WTC11 (cell line): ENCODE data around the gene NPHP3.

Source experiments
- CREB1 ChIP-seq: sonication (generic); formaldehyde crosslinking; IDR thresholded peaks from 2 replicates; pipeline ENCODE4 v1.8.0; 2023; ENCODE audit warnings: mild to moderate bottlenecking, missing genetic modification reagents
- ELF4 ChIP-seq: sonication (generic); formaldehyde crosslinking; IDR thresholded peaks from 2 replicates; pipeline ENCODE4 v1.8.1; 2022; ENCODE audit warnings: low read depth, mild to moderate bottlenecking, moderate library complexity, missing genetic modification reagents
- ETV6 ChIP-seq: sonication (generic); formaldehyde crosslinking; IDR thresholded peaks from 2 replicates; pipeline ENCODE4 v1.8.1; 2022; ENCODE audit warnings: mild to moderate bottlenecking, missing genetic modification reagents
- ZBTB21 ChIP-seq: sonication (generic); formaldehyde crosslinking; IDR thresholded peaks from 2 replicates; pipeline ENCODE4 v1.8.1; 2023; ENCODE audit warnings: mild to moderate bottlenecking, missing genetic modification reagents, borderline replicate concordance
- TF ChIP-seq, protein P1 (sequence below): fragments of 200-600 bp; IDR thresholded peaks from 2 replicates; pipeline ENCODE4 v1.8.0; 2022; ENCODE audit warnings: antibody characterized with exemption

DNA sequence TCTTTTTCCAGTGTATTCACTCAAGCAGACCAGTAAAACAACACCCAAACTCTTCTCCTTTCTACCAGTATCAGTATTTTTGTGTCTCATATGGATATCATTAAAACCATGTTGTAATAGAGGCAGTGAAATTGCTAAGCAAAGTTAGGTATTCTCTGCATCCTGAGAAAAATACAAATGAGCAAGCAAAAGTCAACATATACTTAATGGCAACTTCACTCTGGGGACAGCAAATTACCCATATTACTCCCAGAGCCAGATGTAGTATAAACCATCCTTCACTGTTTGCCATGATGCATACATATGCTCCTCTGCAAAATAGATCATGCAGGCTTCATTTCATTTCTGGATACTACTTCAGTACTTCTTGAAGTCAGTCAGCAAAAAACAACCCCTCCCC is 40.0 kb downstream of the NPHP3 start:
- TF ChIP-seq, protein P1, sequence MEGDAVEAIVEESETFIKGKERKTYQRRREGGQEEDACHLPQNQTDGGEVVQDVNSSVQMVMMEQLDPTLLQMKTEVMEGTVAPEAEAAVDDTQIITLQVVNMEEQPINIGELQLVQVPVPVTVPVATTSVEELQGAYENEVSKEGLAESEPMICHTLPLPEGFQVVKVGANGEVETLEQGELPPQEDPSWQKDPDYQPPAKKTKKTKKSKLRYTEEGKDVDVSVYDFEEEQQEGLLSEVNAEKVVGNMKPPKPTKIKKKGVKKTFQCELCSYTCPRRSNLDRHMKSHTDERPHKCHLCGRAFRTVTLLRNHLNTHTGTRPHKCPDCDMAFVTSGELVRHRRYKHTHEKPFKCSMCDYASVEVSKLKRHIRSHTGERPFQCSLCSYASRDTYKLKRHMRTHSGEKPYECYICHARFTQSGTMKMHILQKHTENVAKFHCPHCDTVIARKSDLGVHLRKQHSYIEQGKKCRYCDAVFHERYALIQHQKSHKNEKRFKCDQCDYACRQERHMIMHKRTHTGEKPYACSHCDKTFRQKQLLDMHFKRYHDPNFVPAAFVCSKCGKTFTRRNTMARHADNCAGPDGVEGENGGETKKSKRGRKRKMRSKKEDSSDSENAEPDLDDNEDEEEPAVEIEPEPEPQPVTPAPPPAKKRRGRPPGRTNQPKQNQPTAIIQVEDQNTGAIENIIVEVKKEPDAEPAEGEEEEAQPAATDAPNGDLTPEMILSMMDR, result no peak
- TF ChIP-seq ELF4 (no peak), CREB1 (no peak), ZBTB21 (no peak), ETV6 (no peak)
